ENCODE results near the gene RBMS1. TPM values are rescaled to one million over a fixed set of nuclear protein-coding genes. Genes with fewer than 3 reads are reported as not detected.
"Not testable (repeated sequence)": the region's sequence is repeated elsewhere in the genome, so short reads cannot be mapped to it uniquely, and the experiment has no call there.

Gene RBMS1
- total RNA-seq, 1 donor, result 111 TPM

DNA sequence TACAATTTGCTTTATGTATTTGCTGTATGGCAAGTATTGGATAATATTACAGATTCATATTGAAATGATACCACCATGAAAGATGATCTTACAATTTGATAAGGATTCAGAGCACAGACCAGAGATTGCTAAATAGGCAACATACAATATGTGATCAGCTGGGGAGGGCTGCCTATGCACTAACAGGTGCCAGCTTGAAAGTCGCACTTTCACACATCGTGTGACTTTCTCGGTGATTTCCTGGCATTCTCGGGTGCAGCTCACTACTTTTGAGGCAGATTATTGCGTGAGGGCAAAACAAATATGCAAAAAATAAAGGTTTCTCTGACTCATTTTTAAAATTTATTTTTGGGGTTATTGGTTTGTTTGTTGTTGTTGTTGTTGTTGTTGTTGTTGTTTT, 36.0 kb downstream of the RBMS1 start:
- no peaks in the 10 kb centered on the region for H3K9me3 ChIP-seq (ENCODE audit: low read depth, low read length)
- H3K4me3 ChIP-seq (ENCODE audit: insufficient read depth, low read length), result no peak overlapping the region
- no peaks in the 10 kb centered on the region for H3K4me1 ChIP-seq (ENCODE audit: insufficient read depth, low read length)
- no peak overlapping the region for H3K4me2 ChIP-seq (ENCODE audit: insufficient read depth, low read length)
- no peak overlapping the region for H3K27ac ChIP-seq (ENCODE audit: low read depth, low read length)
- peak; percentile 13 for DNase-seq (ENCODE audit: insufficient read length, low spot score, missing footprints)
- H4K20me1 ChIP-seq (ENCODE audit: insufficient read depth, low read length), result peaks cover 23% of the 10 kb centered on the region
- peaks cover 84% of the 10 kb centered on the region for H3K79me2 ChIP-seq (ENCODE audit: insufficient read depth, low read length)
- H2AFZ ChIP-seq (ENCODE audit: low read length), result no peak overlapping the region
- no peaks in the 10 kb centered on the region for H3K27me3 ChIP-seq (ENCODE audit: insufficient read depth, low read length)
- no peaks in the 10 kb centered on the region for H3K36me3 ChIP-seq (ENCODE audit: insufficient read depth, low read length)
- TF ChIP-seq, protein P1, sequence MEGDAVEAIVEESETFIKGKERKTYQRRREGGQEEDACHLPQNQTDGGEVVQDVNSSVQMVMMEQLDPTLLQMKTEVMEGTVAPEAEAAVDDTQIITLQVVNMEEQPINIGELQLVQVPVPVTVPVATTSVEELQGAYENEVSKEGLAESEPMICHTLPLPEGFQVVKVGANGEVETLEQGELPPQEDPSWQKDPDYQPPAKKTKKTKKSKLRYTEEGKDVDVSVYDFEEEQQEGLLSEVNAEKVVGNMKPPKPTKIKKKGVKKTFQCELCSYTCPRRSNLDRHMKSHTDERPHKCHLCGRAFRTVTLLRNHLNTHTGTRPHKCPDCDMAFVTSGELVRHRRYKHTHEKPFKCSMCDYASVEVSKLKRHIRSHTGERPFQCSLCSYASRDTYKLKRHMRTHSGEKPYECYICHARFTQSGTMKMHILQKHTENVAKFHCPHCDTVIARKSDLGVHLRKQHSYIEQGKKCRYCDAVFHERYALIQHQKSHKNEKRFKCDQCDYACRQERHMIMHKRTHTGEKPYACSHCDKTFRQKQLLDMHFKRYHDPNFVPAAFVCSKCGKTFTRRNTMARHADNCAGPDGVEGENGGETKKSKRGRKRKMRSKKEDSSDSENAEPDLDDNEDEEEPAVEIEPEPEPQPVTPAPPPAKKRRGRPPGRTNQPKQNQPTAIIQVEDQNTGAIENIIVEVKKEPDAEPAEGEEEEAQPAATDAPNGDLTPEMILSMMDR (IDR thresholded peaks at IDR 0.05; ENCODE audit: extremely low read depth, low read depth, low read length), result no peak

DNA sequence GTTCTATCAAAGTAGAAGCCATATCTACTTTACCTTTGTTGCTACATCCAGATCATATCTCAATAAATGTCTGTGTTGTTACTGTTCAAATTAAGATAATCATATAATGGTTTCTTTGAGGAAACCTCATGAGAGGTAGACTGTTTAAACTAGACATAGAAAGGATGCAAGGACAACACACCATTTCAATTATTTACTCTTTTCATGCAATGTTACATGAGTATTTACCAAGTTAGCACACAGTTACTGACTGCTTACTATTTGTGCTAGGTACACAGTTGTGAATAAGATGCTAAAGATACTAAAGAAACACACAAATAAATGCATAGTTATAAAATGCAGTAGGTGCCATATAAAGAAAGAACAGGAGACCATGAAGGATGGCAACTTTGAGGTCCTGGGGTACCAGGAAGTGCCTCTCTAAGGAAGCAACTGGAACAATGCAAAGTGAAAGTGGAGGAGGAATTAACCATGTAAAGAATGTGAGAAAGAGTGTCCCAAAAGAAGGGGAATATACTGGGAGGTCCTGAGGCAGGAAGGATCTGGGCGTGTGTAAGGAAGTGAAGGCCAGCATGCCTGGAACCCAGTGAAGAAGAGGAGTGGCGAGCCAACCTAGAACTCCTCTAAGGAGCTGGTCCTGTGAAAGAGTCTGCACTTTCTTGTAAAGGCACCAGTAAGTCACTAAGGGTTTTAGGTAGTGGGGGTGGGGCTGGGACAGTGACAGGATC, 39.4 kb downstream of the RBMS1 start:
- Histone ChIP-seq H3K4me3 (ENCODE audit: insufficient read depth, low read length) (no peak overlapping the region), H2AFZ (ENCODE audit: low read length) (no peak overlapping the region), H3K79me2 (ENCODE audit: insufficient read depth, low read length) (peaks cover 63% of the 10 kb centered on the region), H3K27me3 (ENCODE audit: insufficient read depth, low read length) (no peaks in the 10 kb centered on the region), H3K4me2 (ENCODE audit: insufficient read depth, low read length) (peak overlapping the region; percentile 12), H3K36me3 (ENCODE audit: insufficient read depth, low read length) (no peaks in the 10 kb centered on the region), H3K9me3 (ENCODE audit: low read depth, low read length) (no peaks in the 10 kb centered on the region), H3K27ac (ENCODE audit: low read depth, low read length) (no peak overlapping the region), H4K20me1 (ENCODE audit: insufficient read depth, low read length) (peaks cover 15% of the 10 kb centered on the region), H3K4me1 (ENCODE audit: insufficient read depth, low read length) (no peaks in the 10 kb centered on the region)
- no peak for DNase-seq (ENCODE audit: insufficient read length, low spot score, missing footprints)
- TF ChIP-seq, protein P1 (IDR thresholded peaks at IDR 0.05; ENCODE audit: extremely low read depth, low read depth, low read length), result no peak

DNA sequence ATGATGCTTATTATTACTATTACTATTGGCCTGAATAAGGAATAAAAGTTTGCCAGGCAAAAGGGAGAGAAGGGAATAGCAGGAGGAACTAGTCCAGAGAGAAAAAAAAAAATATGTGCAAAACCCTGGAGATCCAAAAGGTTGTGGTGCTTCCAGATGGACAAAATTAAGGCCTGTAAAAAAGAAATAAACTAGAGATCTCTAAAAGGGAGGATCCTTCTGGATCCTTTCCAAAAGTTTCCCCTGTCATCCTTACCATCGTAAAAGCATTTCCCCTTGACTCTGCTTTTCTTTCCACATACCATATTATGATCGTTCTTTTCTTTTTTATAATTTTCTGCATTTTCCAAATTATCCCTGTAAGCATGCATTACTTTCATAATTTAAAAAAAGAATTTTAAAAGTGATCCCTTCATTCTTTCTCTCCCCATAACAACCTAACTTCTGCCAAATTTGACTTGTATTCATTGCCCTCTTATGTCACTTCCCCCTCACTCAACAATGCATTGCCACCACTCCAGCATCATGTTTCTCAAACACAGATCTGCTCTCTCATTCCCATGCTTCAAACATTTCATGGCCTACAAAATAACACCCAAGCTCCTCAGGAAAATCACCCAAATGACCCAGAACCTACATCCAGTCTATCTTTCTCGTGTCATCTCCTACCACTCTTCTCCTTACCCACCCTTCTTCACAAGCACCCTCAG, 40.3 kb downstream of the RBMS1 start:
- H3K27ac ChIP-seq (ENCODE audit: low read depth, low read length), result no peak overlapping the region

DNA sequence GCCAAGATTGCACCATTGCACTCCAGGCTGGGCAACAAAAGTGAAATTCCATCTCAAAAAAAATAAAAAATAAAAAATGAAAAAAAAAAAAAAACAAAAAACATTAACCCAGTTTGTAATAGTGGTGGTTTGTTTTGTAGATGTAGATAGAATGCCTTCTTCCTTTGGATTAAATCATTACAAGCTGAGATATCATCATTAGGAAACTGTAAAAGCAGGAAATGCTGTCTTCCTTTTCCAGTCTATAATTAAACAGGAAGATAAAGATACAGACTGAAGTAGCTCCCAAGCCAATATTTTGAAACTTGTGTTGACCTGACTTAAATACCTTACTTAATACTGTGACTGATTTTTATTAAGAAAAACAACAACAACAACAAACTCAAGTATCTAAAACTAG, 43.1 kb downstream of the RBMS1 start:
- Histone ChIP-seq H3K27ac (ENCODE audit: low read depth, low read length) (no peak overlapping the region), H3K9me3 (ENCODE audit: low read depth, low read length) (no peaks in the 10 kb centered on the region), H2AFZ (ENCODE audit: low read length) (no peak overlapping the region), H3K4me1 (ENCODE audit: insufficient read depth, low read length) (no peaks in the 10 kb centered on the region), H3K4me2 (ENCODE audit: insufficient read depth, low read length) (no peak overlapping the region), H3K79me2 (ENCODE audit: insufficient read depth, low read length) (peaks cover 62% of the 10 kb centered on the region), H3K36me3 (ENCODE audit: insufficient read depth, low read length) (no peaks in the 10 kb centered on the region), H3K4me3 (ENCODE audit: insufficient read depth, low read length) (no peak overlapping the region), H4K20me1 (ENCODE audit: insufficient read depth, low read length) (peaks cover 12% of the 10 kb centered on the region), H3K27me3 (ENCODE audit: insufficient read depth, low read length) (no peaks in the 10 kb centered on the region)
- TF ChIP-seq, protein P1 (IDR thresholded peaks at IDR 0.05; ENCODE audit: extremely low read depth, low read depth, low read length), result no peak
- no peak for DNase-seq (ENCODE audit: insufficient read length, low spot score, missing footprints)

More for the DNA sequence above, 40.3 kb downstream of the RBMS1 start:
- Histone ChIP-seq H3K4me2 (ENCODE audit: insufficient read depth, low read length) (no peak overlapping the region), H3K4me1 (ENCODE audit: insufficient read depth, low read length) (no peaks in the 10 kb centered on the region), H3K79me2 (ENCODE audit: insufficient read depth, low read length) (peaks cover 57% of the 10 kb centered on the region), H4K20me1 (ENCODE audit: insufficient read depth, low read length) (peaks cover 15% of the 10 kb centered on the region), H3K27me3 (ENCODE audit: insufficient read depth, low read length) (no peaks in the 10 kb centered on the region), H3K36me3 (ENCODE audit: insufficient read depth, low read length) (no peaks in the 10 kb centered on the region), H3K4me3 (ENCODE audit: insufficient read depth, low read length) (no peak overlapping the region), H2AFZ (ENCODE audit: low read length) (no peak overlapping the region), H3K9me3 (ENCODE audit: low read depth, low read length) (no peaks in the 10 kb centered on the region)
- TF ChIP-seq, protein P1 (IDR thresholded peaks at IDR 0.05; ENCODE audit: extremely low read depth, low read depth, low read length), result no peak
- DNase-seq (ENCODE audit: insufficient read length, low spot score, missing footprints), result no peak

DNA sequence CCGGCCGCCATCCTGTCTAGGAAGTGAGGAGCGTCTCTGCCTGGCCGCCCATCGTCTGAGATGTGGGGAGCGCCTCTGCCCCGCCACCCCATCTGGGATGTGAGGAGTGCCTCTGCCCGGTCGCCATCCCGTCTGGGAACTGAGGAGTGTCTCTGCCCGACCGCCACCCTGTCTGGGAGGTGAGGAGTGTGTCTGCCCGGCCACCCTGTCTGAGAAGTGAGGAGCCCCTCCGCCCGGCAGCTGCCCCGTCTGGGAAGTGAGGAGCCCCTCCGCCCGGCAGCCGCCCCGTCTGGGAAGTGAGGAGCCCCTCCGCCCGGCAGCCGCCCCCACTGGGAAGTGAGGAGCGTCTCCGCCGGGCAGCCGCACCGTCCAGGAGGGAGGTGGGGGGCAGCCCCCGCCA, 44.8 kb downstream of the RBMS1 start:
- H4K20me1 ChIP-seq (ENCODE audit: insufficient read depth, low read length), result peaks cover 10% of the 10 kb centered on the region
- not testable (repeated sequence) for H3K4me2 ChIP-seq (ENCODE audit: insufficient read depth, low read length); H3K27ac ChIP-seq (ENCODE audit: low read depth, low read length); H3K4me1 ChIP-seq (ENCODE audit: insufficient read depth, low read length); H3K4me3 ChIP-seq (ENCODE audit: insufficient read depth, low read length); H3K36me3 ChIP-seq (ENCODE audit: insufficient read depth, low read length); H3K9me3 ChIP-seq (ENCODE audit: low read depth, low read length); H2AFZ ChIP-seq (ENCODE audit: low read length); DNase-seq (ENCODE audit: insufficient read length, low spot score, missing footprints); H3K27me3 ChIP-seq (ENCODE audit: insufficient read depth, low read length)
- H3K79me2 ChIP-seq (ENCODE audit: insufficient read depth, low read length), result peaks cover 55% of the 10 kb centered on the region
